Vagina (tissue), 2 donors: ENCODE measurements around the gene PSMD1. TPM values are rescaled to one million over a fixed set of nuclear protein-coding genes. Genes with fewer than 3 reads are reported as not detected.
A peak's percentile ranks its signal among the peaks of the same experiment; 100 is the strongest.

Experiments
- DNase-seq, 2 donors: peaks; one replicate each; pipeline ENCODE4 v3.0.0-alpha.2; 2017; ENCODE audit errors: extremely low spot score in 2 of 2
- H3K27ac ChIP-seq: fragments of 200-600 bp; sonication (generic); one replicate; pipeline ENCODE4 v1.5.1; 2019
- H3K27me3 ChIP-seq: fragments of 200-600 bp; sonication (generic); one replicate; pipeline ENCODE4 v1.5.1; 2019
- H3K36me3 ChIP-seq, 2 donors: fragments of 200-600 bp; sonication (generic); one replicate each; pipeline ENCODE4 v1.5.1; 2017 to 2019
- H3K4me1 ChIP-seq: fragments of 200-600 bp; sonication (generic); one replicate; pipeline ENCODE4 v1.5.1; 2019
- H3K4me3 ChIP-seq, 2 donors: fragments of 200-600 bp; sonication (generic); 1 replicate in 1 of 2; 2 replicates in 1 of 2; pipeline ENCODE4 v1.5.1; 2016 to 2019
- H3K9me3 ChIP-seq: fragments of 200-600 bp; sonication (generic); one replicate; pipeline ENCODE4 v1.5.1; 2019
- CTCF ChIP-seq, 3 experiments: fragments of 450-650 bp in 2 of 3; fragments of 200-600 bp in 1 of 3; sonication (generic) in 1 of 3; IDR thresholded peaks; one replicate each; pipeline ENCODE4 v1.5.1; 2017 to 2019; ENCODE audit warnings: antibody characterized with exemption in 3 of 3, mild to moderate bottlenecking in 2 of 3, moderate library complexity in 2 of 3
- POLR2A ChIP-seq, 2 donors: fragments of 450-650 bp; IDR thresholded peaks; one replicate each; pipeline ENCODE4 v1.6.1; 2017; ENCODE audit warnings: antibody characterized with exemption in 2 of 2, mild to moderate bottlenecking in 2 of 2, moderate library complexity in 2 of 2
- POLR2AphosphoS5 ChIP-seq, 2 donors: sonication (generic); formaldehyde crosslinking; IDR thresholded peaks; one replicate each; pipeline ENCODE4 v1.9.0; 2017; ENCODE audit warnings: antibody characterized with exemption in 2 of 2, mild to moderate bottlenecking in 2 of 2, low read depth in 1 of 2; ENCODE audit not compliant: insufficient read depth in 1 of 2
- intact Hi-C: fragments of 100-400 bp; cut with DNase I; formaldehyde crosslinking; loops from one replicate; pipeline ENCODE4 v1.15.1; 2023
- total RNA-seq: library from RNA; depleted of rRNA; stranded (reverse); fragments of >200 nt; gene quantifications from one replicate; pipeline ENCODE4 v1.2.3, GENCODE V29; 2016

The PSMD1 gene
- total RNA-seq, 1 donor from 2014 or later = 40.5 TPM

GRCh38 chr2:231146665-231147064, 90.0 kb downstream of the PSMD1 start:
- no peaks in the 10 kb centered on the region for H3K27me3 ChIP-seq
- intact Hi-C loops = no loop called here
- H3K4me1 ChIP-seq = peaks cover 8% of the 10 kb centered on the region
- TF ChIP-seq POLR2A (IDR thresholded peaks at IDR 0.05) = no peak
- no peak for TF ChIP-seq POLR2AphosphoS5 (IDR thresholded peaks at IDR 0.05; ENCODE audit: insufficient read depth in 1 of 2, low read depth in 1 of 2)
- TF ChIP-seq CTCF (IDR thresholded peaks at IDR 0.05) = no peak
- H3K36me3 ChIP-seq = no peaks in the 10 kb centered on the region
- H3K4me3 ChIP-seq = no peak overlapping the region
- H3K27ac ChIP-seq = no peak overlapping the region
- DNase-seq = no peak
- no peaks in the 10 kb centered on the region for H3K9me3 ChIP-seq

GRCh38 chr2:231152800-231153557, 96.3 kb downstream of the PSMD1 start:
- H3K36me3 ChIP-seq = peaks cover 0 to 21% of the 10 kb centered on the region in 2 donors
- intact Hi-C loops = no loop called here
- H3K9me3 ChIP-seq = no peaks in the 10 kb centered on the region
- no peak for DNase-seq
- TF ChIP-seq POLR2A (IDR thresholded peaks at IDR 0.05) = no peak
- TF ChIP-seq CTCF (IDR thresholded peaks at IDR 0.05) = no peak
- TF ChIP-seq POLR2AphosphoS5 (IDR thresholded peaks at IDR 0.05; ENCODE audit: insufficient read depth in 1 of 2, low read depth in 1 of 2) = no peak
- no peaks in the 10 kb centered on the region for H3K27me3 ChIP-seq
- H3K4me3 ChIP-seq = no peak overlapping the region
- no peak overlapping the region for H3K27ac ChIP-seq
- H3K4me1 ChIP-seq = peaks cover 5% of the 10 kb centered on the region

DNA sequence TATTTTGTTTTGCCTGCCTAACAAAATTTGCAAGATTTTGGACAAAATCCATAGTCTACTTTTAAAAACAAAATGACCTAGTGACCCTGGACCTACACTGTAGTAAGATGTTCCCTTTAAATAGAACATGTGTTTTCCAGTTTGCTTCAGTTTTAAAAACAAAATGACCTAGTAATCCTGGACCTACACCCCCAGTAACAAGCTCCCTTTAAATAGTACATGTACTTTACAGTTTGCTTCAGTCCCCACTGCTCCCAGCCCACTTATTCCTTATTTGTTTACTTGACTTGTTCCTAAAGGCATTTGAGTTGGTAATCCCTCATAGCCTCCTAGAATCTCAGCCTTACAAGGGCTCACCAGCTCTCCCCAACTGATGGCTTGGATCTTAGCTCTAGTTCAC, 102.6 kb downstream of the PSMD1 start:
- H3K27me3 ChIP-seq = no peaks in the 10 kb centered on the region
- intact Hi-C loops = no loop called here

GRCh38 chr2:231160701-231161100, 104.0 kb downstream of the PSMD1 start:
- Histone ChIP-seq H3K4me1 (peaks cover 29% of the 10 kb centered on the region), H3K36me3 (peaks cover 0 to 6% of the 10 kb centered on the region in 2 donors), H3K27me3 (no peaks in the 10 kb centered on the region), H3K27ac (peak overlapping the region; percentile 81), H3K9me3 (no peaks in the 10 kb centered on the region), H3K4me3 (no peak overlapping the region)
- TF ChIP-seq POLR2A (IDR thresholded peaks at IDR 0.05) = no peak
- TF ChIP-seq CTCF (IDR thresholded peaks at IDR 0.05) = no peak
- TF ChIP-seq POLR2AphosphoS5 (IDR thresholded peaks at IDR 0.05; ENCODE audit: insufficient read depth in 1 of 2, low read depth in 1 of 2) = no peak
- intact Hi-C loops = no loop called here
- no peak for DNase-seq

More for the DNA sequence above, 102.6 kb downstream of the PSMD1 start:
- TF ChIP-seq CTCF (IDR thresholded peaks at IDR 0.05) (no peak), POLR2A (IDR thresholded peaks at IDR 0.05) (no peak), POLR2AphosphoS5 (IDR thresholded peaks at IDR 0.05; ENCODE audit: insufficient read depth in 1 of 2, low read depth in 1 of 2) (no peak)
- Histone ChIP-seq H3K9me3 (no peaks in the 10 kb centered on the region), H3K4me3 (no peak overlapping the region), H3K4me1 (peaks cover 29% of the 10 kb centered on the region), H3K27ac (peak overlapping the region; percentile 82), H3K36me3 (peaks cover 0 to 6% of the 10 kb centered on the region in 2 donors)
- DNase-seq = no peak

DNA sequence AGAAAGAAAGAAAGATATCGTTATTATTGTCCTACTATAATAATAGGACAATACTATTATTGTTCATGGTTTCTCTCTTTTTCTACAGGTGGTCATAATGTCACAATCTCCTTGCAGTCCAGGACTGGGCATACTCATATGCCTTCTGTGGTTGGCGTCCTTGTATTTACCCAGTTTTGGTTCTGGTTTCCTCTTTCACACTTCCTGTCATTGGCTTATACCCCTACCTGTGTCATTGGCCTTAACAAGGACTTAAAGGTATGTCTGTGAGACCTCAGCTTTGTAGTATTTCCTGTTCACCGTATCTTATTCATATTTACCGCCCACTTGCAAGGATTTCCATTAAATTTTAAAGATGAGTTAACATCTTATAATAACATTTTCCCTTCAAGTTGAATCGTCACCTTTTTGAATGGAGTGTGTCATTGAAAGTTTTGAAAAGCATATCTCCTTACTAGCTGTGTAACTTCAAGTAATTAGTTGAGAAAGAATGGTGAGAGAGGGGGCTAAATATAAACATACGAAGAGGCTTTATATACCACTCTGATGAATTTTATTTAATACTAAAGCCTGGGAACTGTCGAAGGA, 104.7 kb downstream of the PSMD1 start:
- Histone ChIP-seq H3K27me3 (no peaks in the 10 kb centered on the region), H3K27ac (peak overlapping the region; percentile 81), H3K9me3 (no peaks in the 10 kb centered on the region), H3K4me3 (no peak overlapping the region), H3K4me1 (peaks cover 29% of the 10 kb centered on the region), H3K36me3 (peaks cover 0 to 12% of the 10 kb centered on the region in 2 donors)
- DNase-seq = no peak
- TF ChIP-seq POLR2AphosphoS5 (IDR thresholded peaks at IDR 0.05; ENCODE audit: insufficient read depth in 1 of 2, low read depth in 1 of 2) (no peak), POLR2A (IDR thresholded peaks at IDR 0.05) (no peak), CTCF (IDR thresholded peaks at IDR 0.05) (no peak)
- intact Hi-C loops = no loop called here
